Gastroesophageal sphincter (tissue), 4 donors: Measurements from ENCODE around the gene RPTOR. TPM values are rescaled to one million over a fixed set of nuclear protein-coding genes. Genes with fewer than 3 reads are reported as not detected.

Experiments used
- ATAC-seq: fragments of 150-250 bp; one replicate; pipeline ENCODE4 v1.9.1; 2016; ENCODE audit warnings: mild to moderate bottlenecking, moderate library complexity
- H3K27ac ChIP-seq, 4 donors: fragments of 200-600 bp; sonication (generic) in 3 of 4; 1 replicate in 3 of 4; 2 replicates in 1 of 4; pipeline ENCODE4 v1.5.1; 2016 to 2019
- H3K27me3 ChIP-seq: fragments of 200-600 bp; sonication (generic); one replicate; pipeline ENCODE4 v1.5.1; 2019
- H3K36me3 ChIP-seq, 2 donors: fragments of 200-600 bp; sonication (generic); one replicate each; pipeline ENCODE4 v1.5.1; 2019; ENCODE audit warnings: control low read depth in 1 of 2
- H3K4me1 ChIP-seq, 3 donors: fragments of 200-600 bp; sonication (generic); 1 replicate in 2 of 3; 2 replicates in 1 of 3; pipeline ENCODE4 v1.5.1; 2016 to 2019; ENCODE audit warnings: control low read depth in 2 of 3
- H3K4me3 ChIP-seq, 2 donors: fragments of 200-600 bp; sonication (generic); one replicate each; pipeline ENCODE4 v1.5.1; 2019; ENCODE audit warnings: mild to moderate bottlenecking in 1 of 2, moderate library complexity in 1 of 2
- H3K9me3 ChIP-seq, 3 donors: fragments of 200-600 bp; sonication (generic); one replicate each; pipeline ENCODE4 v1.5.1; 2017 to 2019; ENCODE audit warnings: control low read depth in 2 of 3
- CTCF ChIP-seq, 4 experiments: fragments of 200-600 bp in 2 of 4; fragments of 450-650 bp in 2 of 4; sonication (generic) in 1 of 4; IDR thresholded peaks; one replicate each; pipeline ENCODE4 v1.5.1; 2017 to 2019; ENCODE audit warnings: antibody characterized with exemption in 4 of 4, mild to moderate bottlenecking in 2 of 4, moderate library complexity in 2 of 4
- EP300 ChIP-seq: sonication (generic); formaldehyde crosslinking; IDR thresholded peaks from one replicate; pipeline ENCODE4 v1.6.1; 2017; ENCODE audit warnings: antibody characterized with exemption, mild to moderate bottlenecking
- POLR2A ChIP-seq, 2 donors: fragments of 450-650 bp; IDR thresholded peaks; one replicate each; pipeline ENCODE4 v1.6.1; 2017; ENCODE audit warnings: antibody characterized with exemption in 2 of 2, mild to moderate bottlenecking in 2 of 2, moderate library complexity in 1 of 2
- POLR2AphosphoS5 ChIP-seq: sonication (generic); formaldehyde crosslinking; IDR thresholded peaks from one replicate; pipeline ENCODE4 v1.6.1; 2017; ENCODE audit warnings: antibody characterized with exemption
- WGBS, 2 donors: methylation state at CpG; one replicate each; pipeline ENCODE4 v1.1.5; 2018; ENCODE audit warnings: low coverage in 1 of 2; 5-methylcytosine and 5-hydroxymethylcytosine counted together
- total RNA-seq, 4 donors: library from RNA; depleted of rRNA; stranded (reverse); fragments of >200 nt; gene quantifications; one replicate each; pipeline ENCODE4 v1.1.0, GENCODE V29; 2016

The RPTOR gene
- total RNA-seq, 4 donors from 2014 or later = 25.7 to 56.8 (median 39.7) TPM

GRCh38 chr17:80520810-80521455 is 23.7 kb upstream of the RPTOR start:
- TF ChIP-seq EP300 = no peak
- TF ChIP-seq POLR2AphosphoS5 = no peak
- TF ChIP-seq CTCF (IDR thresholded peaks at IDR 0.05) = no peak
- TF ChIP-seq POLR2A (IDR thresholded peaks at IDR 0.05) = no peak
- no peak overlapping the region for H3K27ac ChIP-seq
- H3K27me3 ChIP-seq = peaks cover 37% of the 10 kb centered on the region
- ATAC-seq = no peak
- H3K36me3 ChIP-seq = no peaks in the 10 kb centered on the region
- H3K4me1 ChIP-seq = no peaks in the 10 kb centered on the region
- no peak overlapping the region for H3K4me3 ChIP-seq
- no peaks in the 10 kb centered on the region for H3K9me3 ChIP-seq
- WGBS, 2 donors = 36 to 60% methylated on average over 1 to 7 of the region's 10 CpGs

GRCh38 chr17:80523054-80523744 is 21.4 kb upstream of the RPTOR start:
- H3K36me3 ChIP-seq = no peaks in the 10 kb centered on the region
- ATAC-seq = no peak
- no peaks in the 10 kb centered on the region for H3K9me3 ChIP-seq
- no peak overlapping the region for H3K4me3 ChIP-seq
- no peaks in the 10 kb centered on the region for H3K4me1 ChIP-seq
- peaks cover 51% of the 10 kb centered on the region for H3K27me3 ChIP-seq
- no peak overlapping the region for H3K27ac ChIP-seq
- no peak for TF ChIP-seq CTCF (IDR thresholded peaks at IDR 0.05)
- no peak for TF ChIP-seq POLR2AphosphoS5
- no peak for TF ChIP-seq POLR2A (IDR thresholded peaks at IDR 0.05)
- no peak for TF ChIP-seq EP300
- 40 to 88% methylated on average over 2 to 4 of the region's 12 CpGs for WGBS, 2 donors

GRCh38 chr17:80523956-80524712 is 20.5 kb upstream of the RPTOR start:
- Histone ChIP-seq H3K4me1 (no peaks in the 10 kb centered on the region), H3K36me3 (no peaks in the 10 kb centered on the region), H3K9me3 (no peaks in the 10 kb centered on the region), H3K4me3 (no peak overlapping the region), H3K27ac (no peak overlapping the region), H3K27me3 (peaks cover 57% of the 10 kb centered on the region)
- 46 to 76% methylated on average over 4 to 8 of the region's 16 CpGs for WGBS, 2 donors
- TF ChIP-seq POLR2AphosphoS5 (no peak), EP300 (no peak), POLR2A (IDR thresholded peaks at IDR 0.05) (no peak), CTCF (IDR thresholded peaks at IDR 0.05) (no peak)
- no peak for ATAC-seq

GRCh38 chr17:80526116-80526910 is 18.3 kb upstream of the RPTOR start:
- 40 to 83% methylated on average over 1 to 16 of the region's 28 CpGs for WGBS, 2 donors
- Histone ChIP-seq H3K36me3 (no peaks in the 10 kb centered on the region), H3K4me1 (no peaks in the 10 kb centered on the region), H3K27me3 (peaks cover 71% of the 10 kb centered on the region), H3K4me3 (no peak overlapping the region), H3K27ac (no peak overlapping the region), H3K9me3 (no peaks in the 10 kb centered on the region)
- TF ChIP-seq POLR2A (IDR thresholded peaks at IDR 0.05) = no peak
- no peak for TF ChIP-seq CTCF (IDR thresholded peaks at IDR 0.05)
- no peak for ATAC-seq
